Activated CD4-positive, CD25-positive, alpha-beta regulatory T cell treated with anti-CD3 and anti-CD28 coated beads, Interleukin-2, amount 50 U/mL, for 72 hours (primary cell): ENCODE results near the gene CYSRT1.
"Not testable (repeated sequence)": the region's sequence is repeated elsewhere in the genome, so short reads cannot be mapped to it uniquely, and the experiment has no call there.

Experiments
- DNase-seq: peaks from one replicate; pipeline ENCODE4 v3.0.0; 2021

Gene CYSRT1

GRCh38 chr9:137253717-137254623, 29.0 kb downstream of the CYSRT1 start:
- DNase-seq, result no peak

- peak; percentile 99 for DNase-seq
Measured at GRCh38 chr9:137254624-137255447, 29.9 kb downstream of the CYSRT1 start, which contains the start of gene NELFB. Gene NELFB, plus strand, starts transcription at chr9:137255327.

GRCh38 chr9:137255448-137256114, 30.6 kb downstream of the CYSRT1 start:
- DNase-seq, result no peak

GRCh38 chr9:137256362-137256761, 31.4 kb downstream of the CYSRT1 start:
- no peak for DNase-seq

- no peak for DNase-seq
Measured at GRCh38 chr9:137256856-137257255, 31.9 kb downstream of the CYSRT1 start.

GRCh38 chr9:137262173-137262908, 37.4 kb downstream of the CYSRT1 start:
- DNase-seq, result not testable (repeated sequence)

GRCh38 chr9:137262909-137263285, 37.9 kb downstream of the CYSRT1 start:
- DNase-seq, result no peak

- DNase-seq, result no peak
Measured at GRCh38 chr9:137263506-137263905, 38.5 kb downstream of the CYSRT1 start.

- no peak for DNase-seq
Measured at GRCh38 chr9:137264067-137264466, 39.1 kb downstream of the CYSRT1 start.

GRCh38 chr9:137265496-137266161, 40.7 kb downstream of the CYSRT1 start:
- DNase-seq, result no peak

- no peak for DNase-seq
Measured at GRCh38 chr9:137266162-137266527, 41.2 kb downstream of the CYSRT1 start.

GRCh38 chr9:137266585-137267453, 41.8 kb downstream of the CYSRT1 start:
- no peak for DNase-seq

GRCh38 chr9:137267933-137268355, 43.0 kb downstream of the CYSRT1 start:
- no peak for DNase-seq

- DNase-seq, result no peak
Measured at GRCh38 chr9:137268538-137269201, 43.7 kb downstream of the CYSRT1 start.

GRCh38 chr9:137269231-137269772, 44.3 kb downstream of the CYSRT1 start:
- DNase-seq, result no peak

- no peak for DNase-seq
Measured at GRCh38 chr9:137270929-137271695, 46.1 kb downstream of the CYSRT1 start.

GRCh38 chr9:137271696-137272076, 46.7 kb downstream of the CYSRT1 start:
- DNase-seq, result no peak

- DNase-seq, result no peak
Measured at GRCh38 chr9:137272241-137273094, 47.5 kb downstream of the CYSRT1 start.
